H1 (cell line): Measurements from ENCODE around the gene KIF1B. TPM values are rescaled to one million over a fixed set of nuclear protein-coding genes. Genes with fewer than 3 reads are reported as not detected.

Experiments used
- CTCF ChIA-PET: fragments of 300-600 bp; sonication (Branson Sonifier 250); formaldehyde crosslinking; loops from one replicate; lab custom pipeline; 2021; ENCODE audit not compliant: partially characterized antibody; lab: Charles Lee
- POLR2A ChIA-PET: fragments of 300-600 bp; sonication (Branson Sonifier 250); formaldehyde crosslinking; loops from one replicate; lab custom pipeline; 2021; ENCODE audit warnings: inconsistent platforms; ENCODE audit not compliant: partially characterized antibody; lab: Charles Lee
- DNase-seq, 2 experiments: peaks; one replicate each; pipeline versions ENCODE4 v3.0.0 to v3.0.0-alpha.2; 2010 to 2022; ENCODE audit warnings: low spot score in 2 of 2, low read depth in 1 of 2, mixed read lengths in 1 of 2
- FAIRE-seq: peaks from 2 replicates; lab custom pipeline; 2011; peaks lifted over from hg19 to GRCh38; lab: Jason Lieb, UNC
- H2AFZ ChIP-seq: 2 replicates; pipeline ENCODE4 v1.8.1; 2012; ENCODE audit warnings: low read length, inconsistent platforms
- H2AK5ac ChIP-seq: 2 replicates; pipeline ENCODE4 v1.6.1; 2013; ENCODE audit warnings: low read depth, low read length
- H2BK120ac ChIP-seq: replicated peaks from 2 replicates; pipeline ENCODE3; 2013; ENCODE audit warnings: low read depth, low read length, inconsistent platforms
- H2BK12ac ChIP-seq: 2 replicates; pipeline ENCODE4 v1.6.1; 2013; ENCODE audit warnings: low read depth, low read length
- H2BK15ac ChIP-seq: 2 replicates; pipeline ENCODE4 v1.6.1; 2013; ENCODE audit warnings: low read length
- H2BK20ac ChIP-seq: 2 replicates; pipeline ENCODE4 v1.6.1; 2013; ENCODE audit warnings: low read length
- H2BK5ac ChIP-seq: 2 replicates; pipeline ENCODE4 v1.6.1; 2013; ENCODE audit warnings: low read depth, low read length
- H3K14ac ChIP-seq: 2 replicates; pipeline ENCODE4 v1.6.1; 2013; ENCODE audit warnings: inconsistent platforms; ENCODE audit not compliant: insufficient read length
- H3K18ac ChIP-seq: 2 replicates; pipeline ENCODE4 v1.6.1; 2013; ENCODE audit warnings: low read length; ENCODE audit errors: extremely low read depth
- H3K23ac ChIP-seq: 2 replicates; pipeline ENCODE4 v1.6.1; 2013; ENCODE audit warnings: inconsistent platforms; ENCODE audit not compliant: insufficient read length
- H3K23me2 ChIP-seq: 2 replicates; pipeline ENCODE4 v1.6.1; 2013; ENCODE audit warnings: low read depth, low read length
- H3K27ac ChIP-seq: 2 replicates; pipeline ENCODE4 v1.6.1; 2011; ENCODE audit warnings: low read depth, low read length, inconsistent platforms
- H3K27me3 ChIP-seq, 4 experiments: replicated peaks in 1 of 4; 1 replicate in 1 of 4; 2 replicates in 3 of 4; pipeline versions ENCODE4 v1.6.1 to v1.8.1; 2011 to 2013; ENCODE audit warnings: low read length in 3 of 4, mild to moderate bottlenecking in 3 of 4, inconsistent platforms in 2 of 4, mixed read lengths in 2 of 4, moderate library complexity in 1 of 4; ENCODE audit not compliant: control insufficient read depth in 3 of 4, insufficient read depth in 3 of 4; ENCODE audit errors: extremely low read depth in 1 of 4
- H3K36me3 ChIP-seq, 4 experiments: 2 replicates each; pipeline versions ENCODE4 v1.6.1 to v1.8.1; 2011 to 2013; ENCODE audit warnings: mild to moderate bottlenecking in 4 of 4, low read length in 3 of 4, moderate library complexity in 2 of 4, control low read depth in 1 of 4, inconsistent platforms in 1 of 4; ENCODE audit not compliant: insufficient read depth in 4 of 4, control insufficient read depth in 2 of 4
- H3K4ac ChIP-seq: replicated peaks from 2 replicates; pipeline ENCODE3; 2013; ENCODE audit warnings: low read length, low read depth, mixed read lengths, inconsistent platforms; ENCODE audit not compliant: insufficient read length
- H3K4me1 ChIP-seq, 4 experiments: replicated peaks in 1 of 4; 1 replicate in 1 of 4; 2 replicates in 3 of 4; pipeline versions ENCODE4 v1.6.1 to v1.8.1; 2011 to 2013; ENCODE audit warnings: low read length in 3 of 4, inconsistent platforms in 2 of 4, mixed read lengths in 1 of 4; ENCODE audit not compliant: insufficient read depth in 4 of 4, control insufficient read depth in 3 of 4
- H3K4me2 ChIP-seq, 2 experiments: 2 replicates each; pipeline versions ENCODE4 v1.6.1 to v1.8.1; 2011 to 2013; ENCODE audit warnings: low read depth in 2 of 2, low read length in 2 of 2, control low read depth in 1 of 2, inconsistent platforms in 1 of 2, mild to moderate bottlenecking in 1 of 2; ENCODE audit not compliant: insufficient read depth in 1 of 2
- H3K4me3 ChIP-seq, 4 experiments: fragments of 200-600, 300-600 bp in 1 of 4; sonication (generic), shearing (Covaris generic), sonication (Bioruptor Twin) in 1 of 4; 2 replicates each; pipeline versions ENCODE4 v1.5.1 to v1.8.1; 2011 to 2016; ENCODE audit warnings: low read length in 4 of 4, low read depth in 3 of 4, control low read depth in 2 of 4, inconsistent platforms in 2 of 4, mild to moderate bottlenecking in 2 of 4, mixed read lengths in 1 of 4, moderate library complexity in 1 of 4; ENCODE audit not compliant: insufficient read depth in 2 of 4; ENCODE audit errors: extremely low read depth in 1 of 4
- H3K56ac ChIP-seq: replicated peaks from 2 replicates; pipeline ENCODE3; 2013; ENCODE audit warnings: low read depth, mild to moderate bottlenecking, mixed read lengths, low read length, inconsistent platforms; ENCODE audit not compliant: insufficient read length
- H3K79me1 ChIP-seq: 2 replicates; pipeline ENCODE4 v1.6.1; 2013; ENCODE audit warnings: low read depth, low read length, control low read depth
- H3K79me2 ChIP-seq, 2 experiments: 2 replicates each; pipeline versions ENCODE4 v1.6.1 to v1.8.1; 2012 to 2013; ENCODE audit warnings: low read length in 2 of 2, mild to moderate bottlenecking in 2 of 2, inconsistent platforms in 1 of 2; ENCODE audit not compliant: insufficient read depth in 2 of 2, control insufficient read depth in 1 of 2
- H3K9ac ChIP-seq, 4 experiments: replicated peaks in 1 of 4; 1 replicate in 1 of 4; 2 replicates in 3 of 4; pipeline versions ENCODE4 v1.6.1 to v1.8.1; 2011 to 2013; ENCODE audit warnings: low read depth in 3 of 4, low read length in 3 of 4, control low read depth in 2 of 4, mild to moderate bottlenecking in 2 of 4, moderate library complexity in 2 of 4, inconsistent platforms in 1 of 4; ENCODE audit errors: extremely low read depth in 1 of 4
- H3K9me3 ChIP-seq, 2 experiments: 2 replicates each; pipeline versions ENCODE4 v1.6.1 to v1.8.1; 2012 to 2013; ENCODE audit warnings: mild to moderate bottlenecking in 2 of 2, moderate library complexity in 2 of 2, control low read depth in 1 of 2, inconsistent platforms in 1 of 2, low read depth in 1 of 2, low read length in 1 of 2, mixed read lengths in 1 of 2; ENCODE audit not compliant: insufficient read depth in 2 of 2
- H4K20me1 ChIP-seq, 2 experiments: replicated peaks in 1 of 2; 2 replicates each; pipeline versions ENCODE3 to v1.8.1; 2011 to 2013; ENCODE audit warnings: inconsistent platforms in 2 of 2, low read length in 2 of 2, mild to moderate bottlenecking in 1 of 2; ENCODE audit not compliant: insufficient read depth in 2 of 2, control insufficient read depth in 1 of 2
- H4K5ac ChIP-seq: 2 replicates; pipeline ENCODE4 v1.6.1; 2013; ENCODE audit warnings: low read length, low read depth, mixed read lengths, inconsistent platforms; ENCODE audit not compliant: insufficient read length
- H4K8ac ChIP-seq: 2 replicates; pipeline ENCODE4 v1.8.0; 2013; ENCODE audit warnings: mild to moderate bottlenecking, moderate library complexity, low read length, inconsistent platforms; ENCODE audit not compliant: insufficient read depth; ENCODE audit errors: extremely low read depth
- H4K91ac ChIP-seq: replicated peaks from 2 replicates; pipeline ENCODE3; 2013; ENCODE audit warnings: low read length, mixed read lengths, inconsistent platforms; ENCODE audit not compliant: insufficient read length
- ATF3 ChIP-seq: IDR thresholded peaks from 2 replicates; pipeline ENCODE4 v1.6.1; 2011; ENCODE audit warnings: low read depth, mild to moderate bottlenecking, low read length; ENCODE audit not compliant: insufficient read depth
- CBX8 ChIP-seq: fragments of 300-800, 300-1000 bp; sonication (generic); IDR thresholded peaks from 2 replicates; pipeline ENCODE4 v1.7.1; 2016; ENCODE audit warnings: low read depth, low read length, borderline replicate concordance
- CREB1 ChIP-seq: IDR thresholded peaks from 2 replicates; pipeline ENCODE4 v1.6.1; 2012; ENCODE audit warnings: inconsistent platforms
- GABPA ChIP-seq: IDR thresholded peaks from 2 replicates; pipeline ENCODE4 v1.6.1; 2011; ENCODE audit warnings: mild to moderate bottlenecking, low read length, moderate library complexity, borderline replicate concordance; ENCODE audit not compliant: insufficient read depth
- KDM1A ChIP-seq: fragments of 200-600, 300-600 bp; sonication (generic); IDR thresholded peaks from 2 replicates; pipeline ENCODE4 v1.7.1; 2016; ENCODE audit warnings: mild to moderate bottlenecking, low read length, borderline replicate concordance
- NRF1 ChIP-seq: IDR thresholded peaks from 2 replicates; pipeline ENCODE4 v1.6.1; 2011; ENCODE audit warnings: mild to moderate bottlenecking, low read depth, low read length, improper control_type of control experiment
- PHF8 ChIP-seq: fragments of 200-600 bp; sonication (generic); conservative IDR thresholded peaks from 2 replicates; pipeline ENCODE4 v1.7.1; 2012; ENCODE audit warnings: low read depth, mild to moderate bottlenecking, inconsistent platforms, low read length, moderate library complexity
- POLR2A ChIP-seq, 2 experiments: IDR thresholded peaks; 1 replicate in 1 of 2; 2 replicates in 1 of 2; pipeline ENCODE4 v1.6.1; 2011; ENCODE audit warnings: low read depth in 2 of 2, low read length in 2 of 2, mild to moderate bottlenecking in 2 of 2; ENCODE audit errors: control extremely low read depth in 1 of 2
- RNF2 ChIP-seq: fragments of 200-900, 300-1000 bp; sonication (generic); IDR thresholded peaks from 2 replicates; pipeline ENCODE4 v1.7.1; 2016; ENCODE audit warnings: borderline replicate concordance, low read depth, mild to moderate bottlenecking, antibody characterized with exemption, low read length; ENCODE audit not compliant: poor library complexity, severe bottlenecking; ENCODE audit errors: missing control alignments
- WGBS, 2 experiments: shearing (Covaris generic) in 1 of 2; methylation state at CpG; one replicate each; pipeline versions ENCODE4 v1.1.6 to v1.1.7; 2013 to 2015; ENCODE audit warnings: low lambda C conversion rate in 2 of 2, mixed read lengths in 2 of 2, inconsistent platforms in 1 of 2, low coverage in 1 of 2, missing lambda C conversion rate in 1 of 2; ENCODE audit not compliant: insufficient replicate concordance in 2 of 2, insufficient coverage in 1 of 2, insufficient read length in 1 of 2; ENCODE audit errors: extremely low coverage in 1 of 2, missing lambda C conversion rate in 1 of 2; 5-methylcytosine and 5-hydroxymethylcytosine counted together
- polyA plus RNA-seq, 7 experiments: library from polyadenylated mRNA; depleted of rRNA in 3 of 7; stranded (reverse) in 5 of 7; unstranded in 2 of 7; fragments of >200 nt in 5 of 7; fragments of 200-250 nt in 2 of 7; gene quantifications; 1 replicate in 5 of 7; 2 replicates in 1 of 7; 4 replicates in 1 of 7; pipeline versions ENCODE4 v1.2.1 to v1.2.3, GENCODE V29; 2011 to 2013; ENCODE audit warnings: missing spikeins in 2 of 7, mixed read lengths in 2 of 7
- total RNA-seq: library from RNA; stranded (reverse); fragmentation: NEBNext Ultra II Directional; extraction: Animal tissue kit (Norgen Biotek cat#: 25700); gene quantifications from 2 replicates; pipeline ENCODE4 v1.2.1, GENCODE V29; 2021

The KIF1B gene
- total and polyA plus RNA-seq, 2 of the 8 experiments (the other 6 are each of a cell fraction or from before 2014, with no cell fraction given) = 39.1 to 74.2 TPM

GRCh38 chr1:10338611-10339010 lies 128.2 kb downstream of the KIF1B start:
- no peak overlapping the region for H2AK5ac ChIP-seq
- H2BK120ac ChIP-seq = no peak overlapping the region
- H4K8ac ChIP-seq = no peak overlapping the region
- H3K4ac ChIP-seq = no peak overlapping the region
- H3K9me3 ChIP-seq = no peaks in the 10 kb centered on the region
- H4K5ac ChIP-seq = no peak overlapping the region
- H3K56ac ChIP-seq = no peak overlapping the region
- H3K18ac ChIP-seq = no peak overlapping the region
- H4K20me1 ChIP-seq = no peaks in the 10 kb centered on the region
- H3K27ac ChIP-seq = no peak overlapping the region
- no peaks in the 10 kb centered on the region for H3K27me3 ChIP-seq
- peaks cover 2 to 64% (median 30%) of the 10 kb centered on the region in 4 experiments; a peak in 7 of 8 replicates for H3K36me3 ChIP-seq
- H2AFZ ChIP-seq = no peak overlapping the region
- no peak overlapping the region for H2BK15ac ChIP-seq
- no peak overlapping the region for H3K23ac ChIP-seq
- no peaks in the 10 kb centered on the region for H3K79me2 ChIP-seq
- H3K14ac ChIP-seq = no peak overlapping the region
- no peak overlapping the region for H4K91ac ChIP-seq
- H3K4me2 ChIP-seq = no peak overlapping the region
- ChIA-PET CTCF (interaction anchor here (0.6 to 2.8 kb wide), 24 partner anchors 10 to 451 kb away, joined by 3 to 12 read pairs (median 3); partner anchors contain the start of genes CENPS and KIF1B), POLR2A (interaction anchor here (0.6 to 1.3 kb wide), 3 partner anchors 112 to 502 kb away, joined by 3 to 8 read pairs (median 4); partner anchors contain the start of gene KIF1B)
- H3K4me1 ChIP-seq = peaks cover 0 to 7% (median 1%) of the 10 kb centered on the region in 4 experiments; a peak in 3 of 7 replicates
- H2BK20ac ChIP-seq = no peak overlapping the region
- no peak overlapping the region for H2BK12ac ChIP-seq
- no peak overlapping the region for H3K9ac ChIP-seq
- H3K4me3 ChIP-seq = no peak overlapping the region
- H2BK5ac ChIP-seq = no peak overlapping the region
- TF ChIP-seq POLR2A (IDR thresholded peaks at IDR 0.05; ENCODE audit: control extremely low read depth in 1 of 2, low read depth in 2 of 2, low read length in 2 of 2) = no peak
- TF ChIP-seq KDM1A = no peak
- TF ChIP-seq CREB1 = no peak
- TF ChIP-seq RNF2 = no peak
- TF ChIP-seq NRF1 = no peak
- no peak for TF ChIP-seq ATF3
- no peak for TF ChIP-seq GABPA
- no peak for TF ChIP-seq PHF8
- no peak for TF ChIP-seq CBX8
- no peak for FAIRE-seq
- no peak for DNase-seq
- WGBS, 2 experiments = 74% methylated on average over 6 of the region's 6 CpGs; no CpG with 5 or more reads in 1 of the 2 experiments
- no peaks in the 10 kb centered on the region for H3K79me1 ChIP-seq
- no peaks in the 10 kb centered on the region for H3K23me2 ChIP-seq
